Measurements from ENCODE around the gene SAYSD1.

Gene SAYSD1

GRCh38 chr6:39085129-39085797 lies 29.7 kb downstream of the SAYSD1 start:
- Histone ChIP-seq H4K20me1 (ENCODE audit: insufficient read depth, low read length) (no peaks in the 10 kb centered on the region; the same call in 1 of the 2 replicates), H3K4me2 (ENCODE audit: insufficient read depth, low read length) (no peak overlapping the region), H3K9me3 (ENCODE audit: insufficient read depth, low read length, severe bottlenecking) (no peaks in the 10 kb centered on the region), H3K79me2 (ENCODE audit: insufficient read depth, low read length) (no peaks in the 10 kb centered on the region), H3K27ac (ENCODE audit: low read length) (no peak overlapping the region), H3K4me1 (ENCODE audit: insufficient read depth, low read length) (no peaks in the 10 kb centered on the region), H3K36me3 (ENCODE audit: insufficient read depth, low read length) (no peaks in the 10 kb centered on the region), H3K4me3 (ENCODE audit: low read depth in 1 of 2, low read length in 2 of 2) (no peak overlapping the region), H3K27me3 (ENCODE audit: insufficient read depth, low read length, poor library complexity) (no peaks in the 10 kb centered on the region), H2AFZ (ENCODE audit: low read depth, low read length) (no peak overlapping the region), H3K9ac (ENCODE audit: low read depth, low read length) (no peak overlapping the region)
- no peak for TF ChIP-seq EZH2 (IDR thresholded peaks at IDR 0.05; ENCODE audit: borderline replicate concordance, low read depth, low read length, severe bottlenecking)
- no peak for TF ChIP-seq CTCF (IDR thresholded peaks at IDR 0.05; ENCODE audit: borderline replicate concordance, extremely low read depth, low read length, poor library complexity, severe bottlenecking)
- ATAC-seq (ENCODE audit: insufficient read depth, low read depth) (no peak), DNase-seq (no peak)

GRCh38 chr6:39084506-39084905 lies 30.5 kb downstream of the SAYSD1 start:
- Histone ChIP-seq H2AFZ (ENCODE audit: low read depth, low read length) (no peak overlapping the region), H3K27ac (ENCODE audit: low read length) (no peak overlapping the region), H3K9me3 (ENCODE audit: insufficient read depth, low read length, severe bottlenecking) (no peaks in the 10 kb centered on the region), H3K4me3 (ENCODE audit: low read depth in 1 of 2, low read length in 2 of 2) (no peak overlapping the region), H3K79me2 (ENCODE audit: insufficient read depth, low read length) (no peaks in the 10 kb centered on the region), H3K9ac (ENCODE audit: low read depth, low read length) (no peak overlapping the region), H4K20me1 (ENCODE audit: insufficient read depth, low read length) (no peaks in the 10 kb centered on the region; the same call in 1 of the 2 replicates), H3K4me1 (ENCODE audit: insufficient read depth, low read length) (no peaks in the 10 kb centered on the region), H3K27me3 (ENCODE audit: insufficient read depth, low read length, poor library complexity) (no peaks in the 10 kb centered on the region), H3K4me2 (ENCODE audit: insufficient read depth, low read length) (no peak overlapping the region), H3K36me3 (ENCODE audit: insufficient read depth, low read length) (no peaks in the 10 kb centered on the region)
- ATAC-seq (ENCODE audit: insufficient read depth, low read depth) (no peak), DNase-seq (no peak)
- TF ChIP-seq CTCF (IDR thresholded peaks at IDR 0.05; ENCODE audit: borderline replicate concordance, extremely low read depth, low read length, poor library complexity, severe bottlenecking), result no peak
- TF ChIP-seq EZH2 (IDR thresholded peaks at IDR 0.05; ENCODE audit: borderline replicate concordance, low read depth, low read length, severe bottlenecking), result no peak

- no peak overlapping the region for H3K27ac ChIP-seq (ENCODE audit: low read length)
- no peak overlapping the region for H3K9ac ChIP-seq (ENCODE audit: low read depth, low read length)
- H3K4me2 ChIP-seq (ENCODE audit: insufficient read depth, low read length), result no peak overlapping the region
- H2AFZ ChIP-seq (ENCODE audit: low read depth, low read length), result no peak overlapping the region
- TF ChIP-seq CTCF (IDR thresholded peaks at IDR 0.05; ENCODE audit: borderline replicate concordance, extremely low read depth, low read length, poor library complexity, severe bottlenecking), result no peak
- H3K9me3 ChIP-seq (ENCODE audit: insufficient read depth, low read length, severe bottlenecking), result no peaks in the 10 kb centered on the region
- no peaks in the 10 kb centered on the region for H3K27me3 ChIP-seq (ENCODE audit: insufficient read depth, low read length, poor library complexity)
- no peaks in the 10 kb centered on the region; the same call in 1 of the 2 replicates for H4K20me1 ChIP-seq (ENCODE audit: insufficient read depth, low read length)
- H3K4me3 ChIP-seq (ENCODE audit: low read depth in 1 of 2, low read length in 2 of 2), result no peak overlapping the region
- H3K4me1 ChIP-seq (ENCODE audit: insufficient read depth, low read length), result no peaks in the 10 kb centered on the region
- no peaks in the 10 kb centered on the region for H3K79me2 ChIP-seq (ENCODE audit: insufficient read depth, low read length)
- ATAC-seq (ENCODE audit: insufficient read depth, low read depth) (0 out of 3 replicates have a peak, but pooled peaks have one; percentile 27), DNase-seq (no peak)
- H3K36me3 ChIP-seq (ENCODE audit: insufficient read depth, low read length), result no peaks in the 10 kb centered on the region
Observed at GRCh38 chr6:39083231-39083634, 31.8 kb downstream of the SAYSD1 start.

Data from DND-41 (cell line).